Endothelial cell of umbilical vein (primary cell): ENCODE data around the gene KCTD2. TPM values are rescaled to one million over a fixed set of nuclear protein-coding genes. Genes with fewer than 3 reads are reported as not detected.

ENCODE experiments used
- BruUV-seq: library from RNA; stranded (reverse); fragments of 400-500 nt; replicated peaks from 2 replicates; lab custom pipeline; 2021; lab: Mats Ljungman, UMichigan
- CTCF ChIA-PET: fragments of 300-600, 350-600 bp; sonication (Branson Sonifier 250); formaldehyde crosslinking; loops from one replicate; lab custom pipeline; 2021; ENCODE audit warnings: antibody characterized with exemption, inconsistent platforms; lab: Charles Lee
- POLR2A ChIA-PET: fragments of 300-600, 350-600 bp; sonication (Branson Sonifier 250); formaldehyde crosslinking; loops from one replicate; lab custom pipeline; 2021; ENCODE audit warnings: antibody characterized with exemption, inconsistent platforms; lab: Charles Lee
- DNase-seq: peaks from one replicate; pipeline ENCODE4 v3.0.0-alpha.2; 2011; ENCODE audit warnings: low read depth, low spot score
- FAIRE-seq: peaks from 2 replicates; lab custom pipeline; 2011; peaks lifted over from hg19 to GRCh38; lab: Jason Lieb, UNC
- H2AFZ ChIP-seq: 2 replicates; pipeline ENCODE4 v1.6.0; 2012; ENCODE audit warnings: low read depth, low read length, control low read depth, inconsistent platforms
- H3K27ac ChIP-seq: 2 replicates; pipeline ENCODE4 v1.5.1; 2011; ENCODE audit warnings: low read depth, mild to moderate bottlenecking, control low read depth, low read length, moderate library complexity; ENCODE audit not compliant: insufficient read depth
- H3K27me3 ChIP-seq, 2 experiments: 2 replicates each; pipeline versions ENCODE4 v1.6.0 to v1.6.1; 2011; ENCODE audit warnings: low read length in 2 of 2, mixed read lengths in 1 of 2; ENCODE audit not compliant: control insufficient read depth in 2 of 2, insufficient read depth in 2 of 2
- H3K36me3 ChIP-seq, 2 experiments: 2 replicates in 1 of 2; 3 replicates in 1 of 2; pipeline ENCODE4 v1.5.1; 2011; ENCODE audit warnings: low read length in 2 of 2, mild to moderate bottlenecking in 1 of 2, moderate library complexity in 1 of 2; ENCODE audit not compliant: control insufficient read depth in 2 of 2, insufficient read depth in 2 of 2; ENCODE audit errors: extremely low read depth in 1 of 2
- H3K4me1 ChIP-seq: 3 replicates; pipeline ENCODE4 v1.5.1; 2011; ENCODE audit warnings: mild to moderate bottlenecking, low read length; ENCODE audit not compliant: control insufficient read depth, insufficient read depth; ENCODE audit errors: extremely low read depth
- H3K4me2 ChIP-seq: 2 replicates; pipeline ENCODE4 v1.6.1; 2011; ENCODE audit warnings: low read length, control low read depth, mixed read lengths; ENCODE audit not compliant: insufficient read depth
- H3K4me3 ChIP-seq, 3 experiments: fragments of 200-600 bp in 1 of 3; sonication (generic), shearing (Covaris generic) in 1 of 3; replicated peaks in 1 of 3; 2 replicates each; pipeline ENCODE4 v1.5.1; 2011 to 2016; ENCODE audit warnings: control low read depth in 3 of 3, low read length in 3 of 3, mild to moderate bottlenecking in 2 of 3, inconsistent platforms in 1 of 3, low read depth in 1 of 3, moderate library complexity in 1 of 3; ENCODE audit not compliant: insufficient read depth in 1 of 3
- H3K79me2 ChIP-seq: 2 replicates; pipeline ENCODE4 v1.6.0; 2012; ENCODE audit warnings: low read length, inconsistent platforms; ENCODE audit not compliant: control insufficient read depth, insufficient read depth
- H3K9ac ChIP-seq: replicated peaks from 2 replicates; pipeline ENCODE3; 2011; ENCODE audit warnings: low read length, control low read depth; ENCODE audit not compliant: insufficient read depth; ENCODE audit errors: extremely low read depth
- H3K9me1 ChIP-seq: replicated peaks from 3 replicates; pipeline ENCODE4 v1.6.0; 2011; ENCODE audit warnings: mild to moderate bottlenecking, low read length; ENCODE audit not compliant: control insufficient read depth, insufficient read depth; ENCODE audit errors: extremely low read depth
- H3K9me3 ChIP-seq: replicated peaks from 2 replicates; pipeline ENCODE4 v1.5.1; 2012; ENCODE audit warnings: low read length, inconsistent platforms; ENCODE audit not compliant: control insufficient read depth, insufficient read depth
- H4K20me1 ChIP-seq: replicated peaks from 2 replicates; pipeline ENCODE3; 2011; ENCODE audit warnings: mild to moderate bottlenecking, low read length; ENCODE audit not compliant: control insufficient read depth, insufficient read depth; ENCODE audit errors: extremely low read depth
- EZH2 ChIP-seq: IDR thresholded peaks from 2 replicates; pipeline ENCODE4 v1.6.1; 2012; ENCODE audit warnings: borderline replicate concordance, low read depth, mild to moderate bottlenecking, moderate library complexity, low read length, inconsistent platforms; ENCODE audit not compliant: severe bottlenecking
- FOS ChIP-seq: IDR thresholded peaks from 2 replicates; pipeline ENCODE4 v1.6.1; 2011; ENCODE audit warnings: mild to moderate bottlenecking, low read length, moderate library complexity, borderline replicate concordance; ENCODE audit not compliant: insufficient read depth
- GATA2 ChIP-seq: IDR thresholded peaks from 2 replicates; pipeline ENCODE4 v1.7.0; 2011; ENCODE audit warnings: low read depth, mild to moderate bottlenecking, moderate library complexity, mixed read lengths, low read length; ENCODE audit not compliant: insufficient read length, insufficient read depth
- JUN ChIP-seq: IDR thresholded peaks from 2 replicates; pipeline ENCODE4 v1.6.1; 2011; ENCODE audit warnings: borderline replicate concordance, low read depth; ENCODE audit not compliant: insufficient read length, insufficient read depth
- MYC ChIP-seq: IDR thresholded peaks from one replicate; pipeline ENCODE4 v1.6.1; 2011; ENCODE audit warnings: mild to moderate bottlenecking, low read depth, low read length
- POLR2A ChIP-seq: IDR thresholded peaks from 2 replicates; pipeline ENCODE4 v1.6.1; 2012; ENCODE audit warnings: low read depth, mild to moderate bottlenecking, control low read depth, low read length
- POLR2AphosphoS5 ChIP-seq: IDR thresholded peaks from 2 replicates; pipeline ENCODE4 v1.6.1; 2012; ENCODE audit warnings: low read depth, mild to moderate bottlenecking, control low read depth, low read length, moderate library complexity; ENCODE audit not compliant: insufficient read depth
- dilution Hi-C: fragments of 300-500 bp; cut with MboI; formaldehyde crosslinking; loops from one replicate; pipeline ENCODE4 v1.15.0; 2019; ENCODE audit warnings: low sequenced_read_pairs; ENCODE audit not compliant: extremely low pct_ligation_motif_present
- intact Hi-C: fragments of 100-400 bp; cut with micrococcal nuclease; formaldehyde crosslinking; loops from one replicate; pipeline ENCODE4 v1.10.0; 2022
- polyA plus RNA-seq, 4 experiments: library from polyadenylated mRNA; depleted of rRNA in 3 of 4; stranded (reverse) in 3 of 4; unstranded in 1 of 4; fragments of >200 nt; gene quantifications; 2 replicates each; pipeline versions ENCODE4 v1.2.1 to v1.2.3, GENCODE V29; 2011 to 2012; ENCODE audit warnings: missing spikeins in 1 of 4
- total RNA-seq: library from RNA; stranded (reverse); gene quantifications from 2 replicates; pipeline ENCODE4 v1.2.3, GENCODE V29; 2021
- TF ChIP-seq, protein P1 (sequence below), 2 donors: IDR thresholded peaks; 1 replicate in 1 of 2; 2 replicates in 1 of 2; pipeline ENCODE4 v1.5.1; 2011; ENCODE audit warnings: low read length in 2 of 2, mild to moderate bottlenecking in 2 of 2, moderate library complexity in 2 of 2, control low read depth in 1 of 2, inconsistent platforms in 1 of 2, low read depth in 1 of 2; ENCODE audit not compliant: insufficient read depth in 1 of 2; ENCODE audit errors: extremely low read depth in 1 of 2
- TF ChIP-seq, protein P2 (sequence below): IDR thresholded peaks from 2 replicates; pipeline ENCODE4 v1.6.1; 2011; ENCODE audit not compliant: insufficient read depth, insufficient read length

The KCTD2 gene
- total and polyA plus RNA-seq, 2 donors (not counting 3 experiments of a cell fraction or from before 2014, with no cell fraction given): 23.2 to 24.8 TPM

DNA sequence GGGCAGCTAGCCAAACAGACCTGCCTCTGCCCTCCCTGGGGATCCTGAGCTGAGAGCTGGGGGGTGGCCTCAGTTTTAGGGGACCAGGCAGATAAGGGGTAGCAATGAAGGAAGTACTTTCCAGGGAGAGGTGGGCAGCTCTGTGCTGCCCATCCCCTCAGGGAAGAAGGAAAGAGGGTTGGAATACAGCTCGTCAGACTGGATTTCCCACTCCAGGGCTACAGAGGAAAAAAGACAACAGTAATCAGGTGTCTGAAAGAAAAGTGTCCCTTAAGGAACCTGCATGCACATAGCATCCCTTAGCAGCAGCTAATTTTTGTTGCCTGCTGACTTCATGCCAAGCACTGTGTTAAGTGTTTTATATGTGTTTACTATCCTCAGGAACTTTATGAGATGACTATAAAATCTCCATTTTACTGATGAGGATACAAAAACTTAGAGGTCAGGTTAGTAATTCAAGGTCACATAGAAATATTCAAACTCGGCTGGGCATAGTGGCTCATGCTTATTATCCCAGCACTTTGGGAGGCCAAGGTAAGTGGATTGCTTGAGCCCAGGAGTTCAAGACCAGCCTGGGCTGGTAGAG is 37.8 kb upstream of the KCTD2 start:
- no peak for TF ChIP-seq FOS
- no peak for TF ChIP-seq POLR2AphosphoS5
- TF ChIP-seq JUN: no peak
- no peak for TF ChIP-seq EZH2
- TF ChIP-seq POLR2A: no peak
- TF ChIP-seq, protein P1, sequence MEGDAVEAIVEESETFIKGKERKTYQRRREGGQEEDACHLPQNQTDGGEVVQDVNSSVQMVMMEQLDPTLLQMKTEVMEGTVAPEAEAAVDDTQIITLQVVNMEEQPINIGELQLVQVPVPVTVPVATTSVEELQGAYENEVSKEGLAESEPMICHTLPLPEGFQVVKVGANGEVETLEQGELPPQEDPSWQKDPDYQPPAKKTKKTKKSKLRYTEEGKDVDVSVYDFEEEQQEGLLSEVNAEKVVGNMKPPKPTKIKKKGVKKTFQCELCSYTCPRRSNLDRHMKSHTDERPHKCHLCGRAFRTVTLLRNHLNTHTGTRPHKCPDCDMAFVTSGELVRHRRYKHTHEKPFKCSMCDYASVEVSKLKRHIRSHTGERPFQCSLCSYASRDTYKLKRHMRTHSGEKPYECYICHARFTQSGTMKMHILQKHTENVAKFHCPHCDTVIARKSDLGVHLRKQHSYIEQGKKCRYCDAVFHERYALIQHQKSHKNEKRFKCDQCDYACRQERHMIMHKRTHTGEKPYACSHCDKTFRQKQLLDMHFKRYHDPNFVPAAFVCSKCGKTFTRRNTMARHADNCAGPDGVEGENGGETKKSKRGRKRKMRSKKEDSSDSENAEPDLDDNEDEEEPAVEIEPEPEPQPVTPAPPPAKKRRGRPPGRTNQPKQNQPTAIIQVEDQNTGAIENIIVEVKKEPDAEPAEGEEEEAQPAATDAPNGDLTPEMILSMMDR (IDR thresholded peaks at IDR 0.05; ENCODE audit: extremely low read depth in 1 of 2, insufficient read depth in 1 of 2, low read depth in 1 of 2, low read length in 2 of 2): no peak
- no peak for TF ChIP-seq MYC
- TF ChIP-seq, protein P2, sequence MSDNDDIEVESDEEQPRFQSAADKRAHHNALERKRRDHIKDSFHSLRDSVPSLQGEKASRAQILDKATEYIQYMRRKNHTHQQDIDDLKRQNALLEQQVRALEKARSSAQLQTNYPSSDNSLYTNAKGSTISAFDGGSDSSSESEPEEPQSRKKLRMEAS: no peak
- no peak for TF ChIP-seq GATA2
- intact Hi-C loops (no loop called here), dilution Hi-C loops (no loop called here)
- no peak overlapping the region for H3K4me2 ChIP-seq
- CTCF ChIA-PET: interaction anchor here (1.0 to 6.0 kb wide), 4 partner anchors 26 to 192 kb away, joined by 3 to 134 read pairs (median 4); no protein-coding TSS in a partner anchor
- POLR2A ChIA-PET: interaction anchor here (0.7 kb wide), 1 partner anchor 73 kb away, joined by 3 read pairs; no protein-coding TSS in a partner anchor
- H3K27me3 ChIP-seq: no peaks in the 10 kb centered on the region
- no peaks in the 10 kb centered on the region for H3K9me1 ChIP-seq
- no peaks in the 10 kb centered on the region for H3K9me3 ChIP-seq
- H3K79me2 ChIP-seq: peaks cover 10% of the 10 kb centered on the region
- H3K9ac ChIP-seq: no peak overlapping the region
- no TSS peak for BruUV-seq
- FAIRE-seq: no peak
- H3K36me3 ChIP-seq: peaks cover 0 to 6% of the 10 kb centered on the region in 2 experiments
- no peak overlapping the region for H3K27ac ChIP-seq
- H2AFZ ChIP-seq: no peak overlapping the region
- no peak for DNase-seq
- no peak overlapping the region for H3K4me3 ChIP-seq
- H4K20me1 ChIP-seq: no peaks in the 10 kb centered on the region
- H3K4me1 ChIP-seq: peaks cover 16% of the 10 kb centered on the region
